Peyer's patch (tissue), 4 donors: ENCODE measurements around the gene CAPN8. TPM values are rescaled to one million over a fixed set of nuclear protein-coding genes. Genes with fewer than 3 reads are reported as not detected.

Source experiments
- DNase-seq, 3 donors: peaks; one replicate each; pipeline ENCODE4 v3.0.0-alpha.2; 2017 to 2019
- H3K27ac ChIP-seq, 4 donors: fragments of 200-600 bp; sonication (generic); one replicate each; pipeline ENCODE4 v1.5.1; 2016 to 2019
- H3K27me3 ChIP-seq, 2 donors: fragments of 200-600 bp; sonication (generic); one replicate each; pipeline ENCODE4 v1.5.1; 2019
- H3K36me3 ChIP-seq, 3 donors: fragments of 200-600 bp; sonication (generic); one replicate each; pipeline ENCODE4 v1.5.1; 2016 to 2019
- H3K4me1 ChIP-seq, 4 donors: fragments of 200-600 bp; sonication (generic); one replicate each; pipeline ENCODE4 v1.5.1; 2016 to 2019
- H3K4me3 ChIP-seq, 4 donors: fragments of 200-600 bp; sonication (generic); 1 replicate in 3 of 4; 2 replicates in 1 of 4; pipeline ENCODE4 v1.5.1; 2016 to 2019; ENCODE audit warnings: mild to moderate bottlenecking in 1 of 4
- H3K9me3 ChIP-seq, 4 donors: fragments of 200-600 bp; sonication (generic); one replicate each; pipeline ENCODE4 v1.5.1; 2016 to 2019; ENCODE audit warnings: mild to moderate bottlenecking in 1 of 4
- CTCF ChIP-seq, 6 experiments: fragments of 450-650 bp in 4 of 6; fragments of 200-600 bp in 2 of 6; sonication (generic) in 1 of 6; IDR thresholded peaks; one replicate each; pipeline ENCODE4 v1.5.1; 2017 to 2019; ENCODE audit warnings: antibody characterized with exemption in 6 of 6, mild to moderate bottlenecking in 3 of 6, moderate library complexity in 1 of 6
- POLR2A ChIP-seq, 2 donors: fragments of 450-650 bp; IDR thresholded peaks; one replicate each; pipeline ENCODE4 v1.5.1; 2017; ENCODE audit warnings: antibody characterized with exemption in 2 of 2, mild to moderate bottlenecking in 2 of 2, moderate library complexity in 2 of 2
- total RNA-seq, 4 donors: library from RNA; depleted of rRNA; stranded (reverse); fragments of >200 nt; gene quantifications; one replicate each; pipeline ENCODE4 v1.1.0, GENCODE V29; 2016

CAPN8 gene
- total RNA-seq, 4 donors from 2014 or later, result 9.9 to 74.0 (median 31.4) TPM

- H3K4me1 ChIP-seq, result no peaks in the 10 kb centered on the region
- no peak for TF ChIP-seq CTCF (IDR thresholded peaks at IDR 0.05)
- no peak for TF ChIP-seq POLR2A (IDR thresholded peaks at IDR 0.05)
- H3K27me3 ChIP-seq, result no peaks in the 10 kb centered on the region
- no peaks in the 10 kb centered on the region for H3K9me3 ChIP-seq
- no peaks in the 10 kb centered on the region for H3K36me3 ChIP-seq
- DNase-seq, result no peak
- no peak overlapping the region for H3K4me3 ChIP-seq
- H3K27ac ChIP-seq, result no peak overlapping the region
Measured at GRCh38 chr1:223543560-223543959, 121.9 kb downstream of the CAPN8 start.

- Histone ChIP-seq H3K9me3 (no peaks in the 10 kb centered on the region), H3K27me3 (no peaks in the 10 kb centered on the region), H3K4me3 (no peak overlapping the region), H3K27ac (no peak overlapping the region), H3K4me1 (no peaks in the 10 kb centered on the region), H3K36me3 (no peaks in the 10 kb centered on the region)
- no peak for DNase-seq
- TF ChIP-seq CTCF (IDR thresholded peaks at IDR 0.05) (no peak), POLR2A (IDR thresholded peaks at IDR 0.05) (no peak)
Measured at GRCh38 chr1:223542831-223543230, 122.7 kb downstream of the CAPN8 start.

- Histone ChIP-seq H3K4me3 (no peak overlapping the region), H3K4me1 (no peaks in the 10 kb centered on the region), H3K36me3 (no peaks in the 10 kb centered on the region), H3K27me3 (no peaks in the 10 kb centered on the region), H3K27ac (no peak overlapping the region), H3K9me3 (no peaks in the 10 kb centered on the region)
- no peak for TF ChIP-seq CTCF (IDR thresholded peaks at IDR 0.05)
- no peak for DNase-seq
Measured at GRCh38 chr1:223540485-223541106, 124.9 kb downstream of the CAPN8 start.

- H3K4me1 ChIP-seq, result no peaks in the 10 kb centered on the region
- TF ChIP-seq CTCF (IDR thresholded peaks at IDR 0.05) (no peak), POLR2A (IDR thresholded peaks at IDR 0.05) (no peak)
Measured at GRCh38 chr1:223539750-223540149, 125.8 kb downstream of the CAPN8 start.

GRCh38 chr1:223538981-223539380, 126.5 kb downstream of the CAPN8 start:
- Histone ChIP-seq H3K9me3 (no peaks in the 10 kb centered on the region), H3K27me3 (no peaks in the 10 kb centered on the region), H3K27ac (no peak overlapping the region), H3K4me3 (no peak overlapping the region), H3K36me3 (no peaks in the 10 kb centered on the region), H3K4me1 (no peaks in the 10 kb centered on the region)
- TF ChIP-seq CTCF (IDR thresholded peaks at IDR 0.05) (no peak), POLR2A (IDR thresholded peaks at IDR 0.05) (no peak)
- no peak for DNase-seq

More at GRCh38 chr1:223539750-223540149, 125.8 kb downstream of the CAPN8 start:
- H3K27ac ChIP-seq, result no peak overlapping the region
- H3K27me3 ChIP-seq, result no peaks in the 10 kb centered on the region
- no peak overlapping the region for H3K4me3 ChIP-seq
- no peak for DNase-seq
- H3K36me3 ChIP-seq, result no peaks in the 10 kb centered on the region
- no peaks in the 10 kb centered on the region for H3K9me3 ChIP-seq

GRCh38 chr1:223535319-223535718, 130.2 kb downstream of the CAPN8 start:
- H3K36me3 ChIP-seq, result no peaks in the 10 kb centered on the region
- TF ChIP-seq CTCF (IDR thresholded peaks at IDR 0.05) (no peak), POLR2A (IDR thresholded peaks at IDR 0.05) (no peak)
- no peaks in the 10 kb centered on the region for H3K27me3 ChIP-seq
- H3K4me1 ChIP-seq, result no peaks in the 10 kb centered on the region
- H3K27ac ChIP-seq, result no peak overlapping the region
- H3K4me3 ChIP-seq, result no peak overlapping the region
- no peaks in the 10 kb centered on the region for H3K9me3 ChIP-seq
- DNase-seq, result no peak
